HepG2 (cell line): ENCODE measurements around the gene CPNE4. TPM values are rescaled to one million over a fixed set of nuclear protein-coding genes. Genes with fewer than 3 reads are reported as not detected.

Experiments used
- CBX5 ChIP-seq: sonication (generic); formaldehyde crosslinking; IDR thresholded peaks from 2 replicates; pipeline ENCODE4 v1.4.0; 2020; ENCODE audit warnings: missing genetic modification reagents, borderline replicate concordance
- CREM ChIP-seq, 2 experiments: sonication (generic) in 1 of 2; formaldehyde crosslinking in 1 of 2; IDR thresholded peaks; 2 replicates each; pipeline versions ENCODE4 v1.4.0 to v1.6.1; 2016 to 2020; ENCODE audit warnings: antibody characterized with exemption in 1 of 2, mild to moderate bottlenecking in 1 of 2, missing genetic modification reagents in 1 of 2
- DNMT3B ChIP-seq: conservative IDR thresholded peaks from 2 replicates; pipeline ENCODE4 v1.6.1; 2016; ENCODE audit warnings: missing biosample characterization, control low read depth
- KDM4B ChIP-seq: sonication (generic); formaldehyde crosslinking; IDR thresholded peaks from 2 replicates; pipeline ENCODE4 v1.4.0; 2020; ENCODE audit warnings: missing genetic modification reagents
- NR1H2 ChIP-seq: sonication (generic); formaldehyde crosslinking; IDR thresholded peaks from 2 replicates; pipeline ENCODE4 v1.8.1; 2022; ENCODE audit warnings: low read depth, missing genetic modification reagents, borderline replicate concordance
- ONECUT2 ChIP-seq: sonication (generic); formaldehyde crosslinking; IDR thresholded peaks from 2 replicates; pipeline ENCODE4 v1.4.0; 2020; ENCODE audit warnings: missing genetic modification reagents
- PHB2 ChIP-seq: fragments of 450-650 bp; IDR thresholded peaks from 2 replicates; pipeline ENCODE4 v1.6.1; 2018; ENCODE audit not compliant: partially characterized antibody
- PLRG1 ChIP-seq: fragments of 450-650 bp; conservative IDR thresholded peaks from 2 replicates; pipeline ENCODE4 v1.6.1; 2016
- SIN3B ChIP-seq: fragments of 150-350 bp; IDR thresholded peaks from 2 replicates; pipeline ENCODE4 v1.6.1; 2014; ENCODE audit warnings: low read length
- SMARCC2 ChIP-seq: fragments of 450-650 bp; IDR thresholded peaks from 2 replicates; pipeline ENCODE4 v1.6.1; 2017; ENCODE audit warnings: antibody characterized with exemption, mild to moderate bottlenecking
- SMC3 ChIP-seq: IDR thresholded peaks from 2 replicates; pipeline ENCODE4 v1.6.1; 2011; ENCODE audit warnings: low read length, improper control_type of control experiment
- SP4 ChIP-seq: sonication (generic); formaldehyde crosslinking; IDR thresholded peaks from 2 replicates; pipeline ENCODE4 v1.8.1; 2023; ENCODE audit warnings: mild to moderate bottlenecking, missing genetic modification reagents
- TAF1 ChIP-seq: sonication (generic); formaldehyde crosslinking; IDR thresholded peaks from 2 replicates; pipeline ENCODE4 v1.4.0; 2020; ENCODE audit warnings: missing genetic modification reagents
- TCF12 ChIP-seq, 2 experiments: fragments of 450-650 bp in 1 of 2; sonication (generic) in 1 of 2; formaldehyde crosslinking in 1 of 2; IDR thresholded peaks; 2 replicates each; pipeline versions ENCODE4 v1.6.1 to v1.8.0; 2017 to 2022; ENCODE audit warnings: antibody characterized with exemption in 1 of 2, mild to moderate bottlenecking in 1 of 2, missing genetic modification reagents in 1 of 2, moderate library complexity in 1 of 2
- TCF7 ChIP-seq: sonication (generic); IDR thresholded peaks from 2 replicates; pipeline ENCODE4 v1.6.1; 2016; ENCODE audit warnings: antibody characterized with exemption, low read depth
- THAP11 ChIP-seq: IDR thresholded peaks from 2 replicates; pipeline ENCODE4 v1.6.1; 2016; ENCODE audit warnings: missing biosample characterization, missing genetic modification reagents
- ZNF672 ChIP-seq: sonication (generic); formaldehyde crosslinking; IDR thresholded peaks from 2 replicates; pipeline ENCODE4 v1.8.1; 2022; ENCODE audit warnings: missing genetic modification reagents
- ZNF703 ChIP-seq: sonication (generic); formaldehyde crosslinking; IDR thresholded peaks from 2 replicates; pipeline ENCODE4 v1.5.1; 2020; ENCODE audit warnings: missing genetic modification reagents, mild to moderate bottlenecking, moderate library complexity, borderline replicate concordance
- ZNF768 ChIP-seq: sonication (generic); formaldehyde crosslinking; IDR thresholded peaks from 2 replicates; pipeline ENCODE4 v1.4.0; 2020; ENCODE audit warnings: missing genetic modification reagents
- polyA plus RNA-seq, 8 experiments: library from polyadenylated mRNA; depleted of rRNA in 3 of 8; stranded (reverse) in 7 of 8; unstranded in 1 of 8; fragments of >200 nt; fragmentation: Illumina TruSeq in 4 of 8; extraction: Trizol in 4 of 8; gene quantifications; 2 replicates each; pipeline versions ENCODE4 v1.2.1 to v1.2.3, GENCODE V29; 2011 to 2016; ENCODE audit warnings: low read depth in 4 of 8, missing spikeins in 1 of 8, mixed read lengths in 1 of 8; ENCODE audit not compliant: insufficient read depth in 1 of 8
- total RNA-seq, 5 experiments: library from RNA; depleted of rRNA; stranded (reverse); fragments of >200 nt; fragmentation: Illumina TruSeq; extraction: Trizol; gene quantifications; 2 replicates each; pipeline ENCODE4 v1.2.3, GENCODE V29; 2016; ENCODE audit warnings: low read depth in 1 of 5
- TF ChIP-seq, protein P1 (sequence below): sonication (generic); formaldehyde crosslinking; IDR thresholded peaks from 2 replicates; pipeline ENCODE4 v1.4.0; 2020; ENCODE audit warnings: missing genetic modification reagents
- TF ChIP-seq, protein P2 (sequence below): IDR thresholded peaks from 2 replicates; pipeline ENCODE4 v1.6.1; 2018; ENCODE audit warnings: missing genetic modification reagents
- TF ChIP-seq, protein P3 (sequence below): IDR thresholded peaks from 2 replicates; pipeline ENCODE4 v1.6.1; 2016; ENCODE audit warnings: missing genetic modification reagents, missing compliant biosample characterization
- TF ChIP-seq, protein P4 (sequence below), 2 experiments: sonication (generic) in 1 of 2; formaldehyde crosslinking in 1 of 2; IDR thresholded peaks; 2 replicates each; pipeline versions ENCODE4 v1.4.0 to v1.6.1; 2016 to 2020; ENCODE audit warnings: borderline replicate concordance in 1 of 2, low read depth in 1 of 2, mild to moderate bottlenecking in 1 of 2, missing genetic modification reagents in 1 of 2

CPNE4 gene
- total and polyA plus RNA-seq, 2 of the 13 experiments (the other 11 are each of a cell fraction or from before 2014, with no cell fraction given), result not detected

DNA sequence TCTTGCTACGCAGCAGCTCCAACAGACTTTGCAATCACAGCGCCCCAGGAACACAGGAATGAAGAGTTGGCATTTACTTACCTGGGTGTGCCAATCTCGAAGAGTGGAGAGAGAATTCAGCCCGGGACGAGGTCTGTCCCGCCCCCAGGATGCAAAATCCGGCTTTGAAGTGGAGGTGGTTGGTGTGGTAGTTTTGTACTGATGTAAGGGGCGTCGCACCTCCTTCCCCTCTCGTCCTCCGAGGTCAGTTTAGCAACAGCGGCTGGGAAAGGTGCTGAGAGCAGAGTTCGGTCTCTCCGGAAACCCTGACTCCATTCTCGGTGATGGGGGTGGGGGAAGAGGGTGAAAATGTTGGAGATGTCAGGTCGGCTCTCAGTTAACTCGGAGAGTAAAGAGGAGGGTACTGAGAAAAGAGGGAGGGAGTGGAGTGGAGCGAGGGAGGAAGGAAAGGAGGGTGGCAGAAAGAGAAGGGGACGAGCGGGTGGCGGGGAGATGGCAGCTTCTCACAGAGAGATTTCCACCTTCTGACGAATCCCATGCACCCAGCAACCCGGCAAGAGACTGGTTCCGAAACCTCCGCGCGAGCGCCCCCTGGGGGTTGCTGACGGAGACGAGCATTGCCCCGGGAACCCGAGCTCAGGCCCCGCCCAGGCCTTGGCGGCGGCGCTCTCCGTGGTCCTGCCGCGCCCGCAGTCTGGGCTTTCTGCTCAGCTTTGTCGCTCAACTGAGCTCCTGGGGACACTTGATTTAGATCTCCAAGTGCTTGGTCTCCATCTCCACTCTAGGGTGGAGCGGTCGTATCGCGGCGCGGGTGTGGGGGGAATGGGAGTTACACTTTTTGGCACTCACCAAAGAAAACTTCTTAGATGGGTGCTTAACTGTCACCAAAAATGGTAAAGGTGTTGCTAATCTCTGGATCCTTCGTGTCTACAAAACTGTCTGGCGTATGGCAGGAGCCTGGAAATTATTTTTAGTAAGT lies at the start of gene CPNE4 (continued):
- TF ChIP-seq TCF12 (IDR thresholded peaks at IDR 0.05) (no peak), TCF12 (CRISPR knock-in tag; IDR thresholded peaks at IDR 0.05) (no peak), DNMT3B (CRISPR knock-in tag) (no peak), SMC3 (no peak), CREM (IDR thresholded peaks at IDR 0.05) (no peak), CREM (CRISPR knock-in tag; IDR thresholded peaks at IDR 0.05) (no peak), CBX5 (CRISPR knock-in tag) (no peak), NR1H2 (CRISPR knock-in tag) (no peak), SP4 (peak; percentile 76), ZNF672 (CRISPR knock-in tag) (no peak), ZNF768 (CRISPR knock-in tag) (peak; percentile 62; the same call in 1 of the 2 replicates), SIN3B (no peak), TCF7 (no peak), KDM4B (peak; percentile 73; the same call in 1 of the 2 replicates), PHB2 (no peak), THAP11 (CRISPR knock-in tag) (peak; percentile 32; the same call in 1 of the 2 replicates), TAF1 (CRISPR knock-in tag) (no peak), ONECUT2 (CRISPR knock-in tag) (peak; percentile 60; the same call in 1 of the 2 replicates), PLRG1 (no peak), SMARCC2 (no peak), ZNF703 (no peak)
- TF ChIP-seq, protein P1, sequence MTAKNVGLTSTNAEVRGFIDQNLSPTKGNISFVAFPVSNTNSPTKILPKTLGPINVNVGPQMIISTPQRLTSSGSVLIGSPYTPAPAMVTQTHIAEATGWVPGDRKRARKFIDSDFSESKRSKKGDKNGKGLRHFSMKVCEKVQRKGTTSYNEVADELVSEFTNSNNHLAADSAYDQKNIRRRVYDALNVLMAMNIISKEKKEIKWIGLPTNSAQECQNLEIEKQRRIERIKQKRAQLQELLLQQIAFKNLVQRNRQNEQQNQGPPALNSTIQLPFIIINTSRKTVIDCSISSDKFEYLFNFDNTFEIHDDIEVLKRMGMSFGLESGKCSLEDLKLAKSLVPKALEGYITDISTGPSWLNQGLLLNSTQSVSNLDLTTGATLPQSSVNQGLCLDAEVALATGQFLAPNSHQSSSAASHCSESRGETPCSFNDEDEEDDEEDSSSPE, result no peak
- TF ChIP-seq, protein P2, sequence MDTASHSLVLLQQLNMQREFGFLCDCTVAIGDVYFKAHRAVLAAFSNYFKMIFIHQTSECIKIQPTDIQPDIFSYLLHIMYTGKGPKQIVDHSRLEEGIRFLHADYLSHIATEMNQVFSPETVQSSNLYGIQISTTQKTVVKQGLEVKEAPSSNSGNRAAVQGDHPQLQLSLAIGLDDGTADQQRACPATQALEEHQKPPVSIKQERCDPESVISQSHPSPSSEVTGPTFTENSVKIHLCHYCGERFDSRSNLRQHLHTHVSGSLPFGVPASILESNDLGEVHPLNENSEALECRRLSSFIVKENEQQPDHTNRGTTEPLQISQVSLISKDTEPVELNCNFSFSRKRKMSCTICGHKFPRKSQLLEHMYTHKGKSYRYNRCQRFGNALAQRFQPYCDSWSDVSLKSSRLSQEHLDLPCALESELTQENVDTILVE, result 0 out of 2 replicates have a peak, but pooled peaks have one; percentile 41
- TF ChIP-seq, protein P3, sequence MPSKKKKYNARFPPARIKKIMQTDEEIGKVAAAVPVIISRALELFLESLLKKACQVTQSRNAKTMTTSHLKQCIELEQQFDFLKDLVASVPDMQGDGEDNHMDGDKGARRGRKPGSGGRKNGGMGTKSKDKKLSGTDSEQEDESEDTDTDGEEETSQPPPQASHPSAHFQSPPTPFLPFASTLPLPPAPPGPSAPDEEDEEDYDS (CRISPR knock-in tag), result no peak
- TF ChIP-seq, protein P4, sequence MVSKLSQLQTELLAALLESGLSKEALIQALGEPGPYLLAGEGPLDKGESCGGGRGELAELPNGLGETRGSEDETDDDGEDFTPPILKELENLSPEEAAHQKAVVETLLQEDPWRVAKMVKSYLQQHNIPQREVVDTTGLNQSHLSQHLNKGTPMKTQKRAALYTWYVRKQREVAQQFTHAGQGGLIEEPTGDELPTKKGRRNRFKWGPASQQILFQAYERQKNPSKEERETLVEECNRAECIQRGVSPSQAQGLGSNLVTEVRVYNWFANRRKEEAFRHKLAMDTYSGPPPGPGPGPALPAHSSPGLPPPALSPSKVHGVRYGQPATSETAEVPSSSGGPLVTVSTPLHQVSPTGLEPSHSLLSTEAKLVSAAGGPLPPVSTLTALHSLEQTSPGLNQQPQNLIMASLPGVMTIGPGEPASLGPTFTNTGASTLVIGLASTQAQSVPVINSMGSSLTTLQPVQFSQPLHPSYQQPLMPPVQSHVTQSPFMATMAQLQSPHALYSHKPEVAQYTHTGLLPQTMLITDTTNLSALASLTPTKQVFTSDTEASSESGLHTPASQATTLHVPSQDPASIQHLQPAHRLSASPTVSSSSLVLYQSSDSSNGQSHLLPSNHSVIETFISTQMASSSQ (IDR thresholded peaks at IDR 0.05; ENCODE audit: low read depth), result no peak
- TF ChIP-seq, protein P4 (CRISPR knock-in tag; IDR thresholded peaks at IDR 0.05; ENCODE audit: borderline replicate concordance), result no peak
